ENCODE measurements around the gene ISG15.

GRCh38 chr1:1043411-1043810 is 30.1 kb downstream of the ISG15 start:
- TF ChIP-seq YY1 (IDR thresholded peaks at IDR 0.05; ENCODE audit: insufficient read depth, insufficient read length) (no peak), SUZ12 (IDR thresholded peaks at IDR 0.05; ENCODE audit: extremely low read depth, insufficient read depth, insufficient read length) (no peak)
